ENCODE results near the gene MSI2. TPM values are rescaled to one million over a fixed set of nuclear protein-coding genes. Genes with fewer than 3 reads are reported as not detected.

MSI2 gene
- total RNA-seq, 1 experiment from 2014 or later = 29.5 TPM

DNA sequence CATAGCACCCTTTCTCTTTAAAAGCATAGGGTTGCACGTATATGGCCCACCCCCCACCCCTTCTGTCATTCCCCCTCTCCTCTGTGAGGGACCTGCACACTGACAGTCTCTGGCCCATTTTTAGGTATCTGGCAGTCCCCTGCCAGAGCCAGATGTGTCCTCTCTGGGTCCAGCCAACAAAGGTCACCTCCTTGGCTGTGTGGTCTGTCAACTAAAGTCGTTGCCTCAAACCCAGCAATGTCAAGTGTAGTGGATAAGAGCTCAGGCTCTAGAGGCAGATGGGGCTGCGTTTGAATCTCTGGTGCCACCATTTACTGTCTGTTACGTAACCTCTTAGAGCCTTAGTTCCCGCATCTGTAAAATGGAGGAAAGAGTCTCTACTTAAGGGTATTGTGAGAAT is 211.5 kb downstream of the MSI2 start:
- no peak for DNase-seq (ENCODE audit: extremely low read depth, low read depth)

DNA sequence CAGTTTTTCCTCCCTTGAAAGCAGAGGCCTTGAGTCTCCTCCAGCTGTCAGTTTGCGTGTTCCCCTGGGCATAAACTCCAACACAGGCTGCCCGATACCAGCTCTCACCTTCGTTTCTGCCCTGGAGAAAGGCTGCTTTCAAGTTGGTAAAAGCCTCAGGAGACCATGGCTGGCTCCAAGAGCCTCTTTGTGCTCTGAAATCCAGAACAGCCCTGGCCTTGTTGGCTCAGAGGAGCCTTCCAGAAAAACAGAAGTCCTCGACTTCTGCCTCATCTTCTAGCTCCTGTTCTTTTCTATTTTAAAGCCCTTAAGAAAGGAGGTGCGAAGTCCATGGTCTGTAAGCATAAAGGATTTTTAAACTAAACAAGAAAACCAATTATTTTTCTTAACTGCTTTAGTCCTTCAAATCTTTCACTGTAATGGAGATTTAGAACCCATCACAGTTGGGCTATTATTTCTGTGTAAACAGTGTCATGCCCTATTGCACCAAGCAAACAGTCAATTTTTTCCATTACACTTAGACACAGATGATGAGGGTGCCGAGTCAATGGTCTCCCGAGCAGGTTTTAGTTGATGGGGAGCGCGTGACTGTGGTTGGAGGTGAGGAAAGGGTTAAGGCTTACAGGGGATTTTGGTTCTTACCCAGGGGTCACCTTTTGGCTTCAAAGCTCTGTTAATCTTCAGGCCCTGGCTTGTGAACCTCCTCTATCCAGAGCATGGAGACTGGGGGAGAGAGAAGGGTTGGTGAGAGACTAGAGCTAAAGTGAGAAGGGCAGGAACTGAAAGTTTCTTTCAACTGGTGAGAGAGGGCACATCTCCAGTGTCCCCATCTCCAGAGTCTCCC is 212.8 kb downstream of the MSI2 start:
- DNase-seq (ENCODE audit: extremely low read depth, low read depth) = no peak

DNA sequence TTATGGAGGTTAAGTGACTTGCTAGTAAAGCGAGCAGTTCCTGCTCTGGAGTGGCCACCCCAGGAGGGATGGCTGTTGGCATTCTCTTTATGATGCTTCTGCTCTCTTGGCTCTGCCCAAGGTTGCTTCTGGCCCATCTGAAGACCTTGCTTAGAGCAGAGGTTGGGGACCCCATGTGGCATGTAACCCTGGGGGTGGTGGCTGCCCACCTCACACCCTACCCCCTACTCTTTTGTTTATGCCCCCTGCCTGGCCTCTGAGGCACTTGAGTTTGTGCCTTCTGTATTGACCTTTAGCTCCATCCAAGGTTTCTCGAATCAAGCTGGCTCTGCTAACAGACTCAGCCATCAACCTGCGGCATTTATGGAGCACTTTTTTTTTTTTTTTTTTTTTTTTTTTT is 214.6 kb downstream of the MSI2 start:
- DNase-seq (ENCODE audit: extremely low read depth, low read depth) = no peak

DNA sequence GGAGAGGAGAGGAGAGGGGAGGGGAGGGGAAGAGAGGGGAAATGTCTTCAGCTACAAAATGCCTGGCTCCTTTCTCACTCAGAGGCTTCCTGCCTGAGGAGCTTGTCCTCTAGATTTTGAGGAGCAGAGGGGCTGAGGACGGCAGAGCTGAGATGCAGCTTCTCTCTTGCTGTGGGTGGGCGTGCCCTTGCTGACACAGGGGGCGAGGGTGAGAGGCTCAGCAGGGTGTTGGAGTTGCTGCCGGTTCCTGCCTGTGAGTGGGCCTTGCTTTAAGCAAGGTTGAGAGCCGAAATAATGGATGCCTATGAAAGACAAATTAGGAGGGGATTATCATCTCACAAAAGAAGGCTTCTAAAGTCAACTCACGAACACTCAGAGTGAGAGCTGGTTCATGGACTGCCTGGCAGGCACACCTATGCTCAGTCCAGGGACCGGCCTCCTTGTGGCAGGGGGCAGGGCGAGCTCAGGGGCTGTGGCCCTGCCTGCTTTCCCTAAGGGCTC is 215.6 kb downstream of the MSI2 start:
- DNase-seq (ENCODE audit: extremely low read depth, low read depth) = no peak

DNA sequence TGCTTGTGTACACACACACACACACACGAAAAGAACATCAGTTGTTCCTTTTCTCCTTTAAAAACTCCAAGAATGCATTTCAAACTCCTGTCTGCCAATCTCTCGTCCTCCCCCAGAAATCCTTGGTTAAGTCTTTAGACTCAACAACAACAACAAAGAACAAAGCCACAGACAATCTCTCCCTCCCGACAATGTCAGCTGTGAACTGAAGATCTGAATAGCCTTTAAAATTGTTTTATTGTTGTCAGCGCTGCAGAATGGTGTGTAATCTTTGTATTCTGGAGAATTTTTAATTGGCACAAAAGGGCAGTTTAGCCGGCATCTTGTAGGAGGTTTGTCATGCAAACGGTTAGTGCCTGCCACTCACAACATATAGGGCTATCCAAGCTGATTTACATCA is 219.5 kb downstream of the MSI2 start:
- DNase-seq (ENCODE audit: extremely low read depth, low read depth) = no peak

DNA sequence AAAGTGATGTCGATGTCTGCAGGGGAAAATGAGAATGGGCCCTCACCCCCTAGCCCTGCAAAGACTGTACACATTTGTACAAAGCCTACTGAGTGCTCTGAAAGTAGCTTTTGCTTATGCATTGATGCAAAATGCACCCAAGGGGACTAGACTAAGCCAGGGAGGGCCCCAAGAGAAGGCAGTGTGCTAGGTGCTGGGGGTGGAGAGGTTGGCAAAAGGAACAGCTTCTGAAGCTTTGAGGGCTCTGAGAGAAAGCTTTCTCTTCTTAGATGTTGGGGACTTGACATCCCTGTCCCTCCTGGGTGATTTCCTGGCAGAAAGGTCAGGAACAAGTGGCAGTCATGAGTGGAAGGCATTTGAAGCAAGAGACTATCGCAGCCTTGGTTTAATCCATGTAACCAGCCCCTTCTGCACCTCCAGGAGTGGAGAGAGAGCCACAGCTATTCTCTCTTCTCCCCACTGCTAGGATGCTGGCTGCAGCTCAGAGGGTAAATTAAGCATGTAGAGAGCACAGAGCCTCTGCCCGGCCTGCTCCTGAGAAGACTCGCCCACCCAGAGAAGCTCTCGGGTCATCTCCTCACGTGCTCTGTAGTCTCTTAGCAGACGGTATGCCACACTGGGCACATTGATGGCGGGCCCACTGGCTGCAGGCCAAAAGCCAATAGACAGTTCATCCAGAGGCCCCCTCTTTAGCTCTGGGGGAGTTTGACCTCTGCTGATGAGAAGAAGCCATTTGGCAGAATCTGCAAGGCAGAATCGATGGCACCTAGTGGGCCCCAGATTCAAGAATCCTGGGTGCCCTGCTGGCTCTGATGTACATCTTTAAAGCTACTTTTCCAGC is 221.4 kb downstream of the MSI2 start:
- no peak for DNase-seq (ENCODE audit: extremely low read depth, low read depth)

DNA sequence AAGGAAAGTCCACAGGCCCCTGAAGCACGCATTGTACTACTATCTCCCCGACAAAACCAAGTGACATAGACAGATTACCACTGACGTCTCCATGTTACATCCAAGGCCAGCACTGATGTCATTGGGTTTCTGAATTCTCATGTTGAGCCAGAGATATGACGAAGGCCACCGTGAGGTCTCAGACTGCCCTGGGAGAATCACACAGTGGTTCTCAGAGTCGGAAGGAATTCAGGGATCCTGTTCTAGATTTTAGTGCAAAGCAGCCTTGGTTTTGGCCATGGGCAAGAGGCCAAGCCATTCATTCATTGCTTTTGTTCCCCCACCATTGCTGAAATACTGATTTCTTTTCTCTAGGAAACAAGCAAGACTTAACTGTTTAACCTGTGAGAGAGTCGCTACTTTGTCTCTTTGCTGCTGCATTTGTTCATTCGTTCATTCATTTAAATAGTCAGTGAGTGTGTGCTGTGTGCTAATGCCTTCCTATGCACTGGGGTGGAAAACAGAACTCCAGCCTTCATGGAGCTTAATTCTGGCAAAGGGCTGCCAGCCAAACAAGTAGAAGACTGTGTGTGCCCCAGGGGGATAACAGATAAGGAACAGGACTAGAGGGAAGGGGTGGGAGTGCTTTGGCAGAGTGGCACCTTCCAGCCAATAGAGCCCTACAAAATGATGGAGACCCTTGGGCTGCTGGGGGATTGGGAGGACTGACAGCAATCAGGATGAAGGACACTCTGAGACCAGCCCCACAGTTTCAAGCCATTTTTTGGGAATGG is 222.3 kb downstream of the MSI2 start:
- DNase-seq (ENCODE audit: extremely low read depth, low read depth) = no peak

DNA sequence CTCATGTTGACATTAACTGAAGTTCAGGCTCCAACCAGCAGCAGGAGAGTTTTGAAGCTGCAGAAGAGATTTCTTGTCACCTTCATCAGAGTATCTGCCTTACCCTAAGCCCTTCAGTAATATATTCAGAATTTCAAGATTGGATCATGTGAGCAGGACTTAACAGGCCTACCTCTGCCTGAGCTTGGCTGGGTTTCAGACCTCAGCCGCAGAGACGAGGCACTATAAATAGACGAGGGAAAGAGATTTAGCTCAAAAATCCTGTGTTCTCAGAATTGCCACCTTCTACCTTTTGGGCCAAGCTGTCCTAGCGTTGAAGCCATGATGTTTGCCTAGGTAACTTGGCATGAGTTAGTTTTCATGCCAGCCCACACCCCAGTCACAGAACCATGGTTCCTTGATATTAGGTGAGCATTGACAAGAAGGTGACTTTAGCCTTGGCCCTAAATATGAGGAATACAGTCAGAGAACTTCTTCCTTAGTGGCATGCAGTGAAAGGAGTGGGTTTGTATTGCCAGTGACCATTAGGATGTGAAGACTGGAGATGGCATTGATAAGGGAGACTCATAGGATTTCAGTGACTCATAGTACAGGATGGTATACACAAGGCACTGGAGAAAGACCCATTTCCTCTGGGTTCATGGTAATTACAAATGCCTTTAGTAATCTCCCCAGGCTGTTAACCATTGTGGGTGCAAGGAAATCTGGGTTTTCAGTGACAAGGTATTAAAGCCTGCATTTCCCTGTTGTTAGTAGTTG is 224.3 kb downstream of the MSI2 start:
- no peak for DNase-seq (ENCODE audit: extremely low read depth, low read depth)

DNA sequence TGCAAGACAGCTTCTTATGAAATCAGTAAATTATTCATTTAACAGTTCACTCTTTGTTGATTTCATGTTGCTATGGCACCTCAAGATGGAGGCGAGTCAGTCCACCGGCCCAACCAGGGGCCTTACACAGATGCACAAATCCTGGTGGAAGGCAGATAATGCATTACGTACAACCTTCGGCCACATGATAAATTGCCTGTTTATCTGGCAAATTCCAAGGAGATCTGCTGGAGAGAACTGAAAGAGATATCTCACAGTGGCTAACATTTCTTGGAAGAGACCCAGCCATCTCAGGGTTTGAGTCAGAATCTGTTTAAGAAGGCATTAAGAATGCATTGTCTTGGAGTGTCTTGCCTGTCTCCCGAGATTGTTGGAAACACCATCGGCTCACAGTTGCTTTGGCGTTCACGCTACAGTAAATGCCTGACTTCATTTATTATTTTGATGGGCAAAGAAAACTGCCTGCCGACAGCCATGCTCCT is 225.6 kb downstream of the MSI2 start:
- DNase-seq (ENCODE audit: extremely low read depth, low read depth) = no peak

DNA sequence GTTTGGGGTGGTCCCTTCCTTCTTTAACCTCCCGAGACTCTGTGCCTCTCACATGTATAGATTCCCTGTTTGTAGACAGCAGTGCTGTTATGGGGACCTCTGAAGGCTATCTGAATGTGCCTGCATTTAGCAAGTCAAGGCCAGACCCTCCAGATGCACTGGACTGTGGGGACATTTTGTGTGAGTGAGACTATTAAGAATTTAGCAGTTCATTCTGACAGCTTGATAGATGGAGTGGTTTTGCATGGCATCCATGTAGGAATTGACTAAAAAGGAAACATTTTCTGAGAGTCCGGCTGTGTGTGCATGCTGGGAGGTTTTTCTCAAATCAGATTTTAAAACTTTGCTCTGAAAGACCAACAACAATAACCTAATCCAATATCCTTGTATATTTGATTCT is 226.3 kb downstream of the MSI2 start:
- DNase-seq (ENCODE audit: extremely low read depth, low read depth) = no peak

DNA sequence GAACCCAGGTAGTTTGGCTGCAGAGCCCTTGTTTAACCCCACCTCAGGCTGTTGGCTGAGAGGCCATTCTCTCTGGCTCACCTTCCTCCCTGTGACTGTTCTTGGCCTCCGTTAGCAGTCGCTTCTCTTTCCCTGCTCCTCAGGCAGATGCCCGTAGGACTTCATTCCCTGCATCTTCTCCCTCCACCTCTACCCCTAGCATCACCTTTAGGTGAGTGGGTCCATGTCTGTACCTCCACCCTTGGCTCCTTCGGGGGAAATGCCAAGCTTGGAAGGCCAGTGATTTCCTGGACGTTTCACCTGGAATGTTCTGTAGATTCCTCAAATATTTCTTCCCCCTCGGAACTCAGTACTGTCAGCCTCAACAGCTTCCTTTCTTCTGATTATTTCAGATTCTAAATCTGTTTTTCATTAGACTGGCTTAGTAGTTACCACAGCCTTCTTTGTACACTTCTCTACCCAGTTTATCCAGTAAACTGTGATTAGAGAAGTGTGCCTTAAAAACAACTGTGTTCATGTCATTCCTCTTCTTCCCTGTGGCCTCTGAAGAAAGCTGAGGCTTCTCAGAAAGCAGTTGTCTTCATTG is 227.9 kb downstream of the MSI2 start:
- DNase-seq (ENCODE audit: extremely low read depth, low read depth) = no peak

DNA sequence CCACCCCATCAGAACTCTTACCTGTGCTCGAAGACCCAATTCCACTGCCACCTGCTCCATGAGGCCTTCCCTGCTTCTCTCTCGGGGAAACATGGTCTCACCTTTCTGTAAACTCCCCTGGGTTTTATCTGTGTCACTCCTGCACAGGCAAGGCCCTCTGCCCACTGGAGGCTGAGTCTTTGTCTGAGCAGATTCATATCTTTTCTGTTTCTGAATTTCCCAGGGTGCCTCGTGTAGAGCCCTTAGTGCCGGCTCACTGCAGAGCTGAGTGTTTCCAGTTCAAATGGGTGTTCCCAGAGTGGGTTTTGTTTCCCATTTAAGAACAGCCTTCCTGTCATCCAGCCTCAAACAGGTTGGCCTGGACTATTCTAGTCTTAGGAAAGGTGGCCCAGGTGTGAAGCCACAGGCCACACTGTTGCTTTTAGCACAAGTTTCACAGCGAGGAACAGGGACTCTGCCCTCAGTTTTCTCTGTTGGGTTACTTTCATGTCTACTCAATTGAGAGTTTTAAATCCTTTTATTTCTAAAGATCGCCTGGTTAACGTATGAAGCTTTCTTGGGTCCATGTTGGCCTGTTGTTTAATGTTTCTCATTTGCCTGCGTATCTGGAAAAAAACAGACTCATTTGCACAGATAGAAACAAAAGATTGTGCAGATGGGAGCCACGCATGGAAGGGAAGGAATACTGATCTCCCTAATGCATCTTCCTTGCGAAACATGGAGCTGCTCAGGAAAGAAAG is 228.7 kb downstream of the MSI2 start:
- no peak for DNase-seq (ENCODE audit: extremely low read depth, low read depth)

DNA sequence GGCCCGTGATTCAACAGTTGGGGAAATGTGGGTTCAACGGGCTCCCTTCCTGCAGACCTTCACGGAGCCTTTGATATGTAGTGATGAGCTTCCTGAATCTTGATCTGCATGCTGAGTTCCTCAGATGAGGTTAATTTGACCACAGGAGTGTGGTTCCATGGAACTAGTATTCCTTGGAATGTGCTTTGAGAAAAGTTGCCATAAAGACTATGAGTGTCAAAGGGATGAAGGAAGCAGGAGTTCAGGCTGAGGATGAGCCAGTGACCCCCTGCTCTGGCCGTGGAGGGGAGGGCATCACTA is 229.2 kb downstream of the MSI2 start:
- DNase-seq (ENCODE audit: extremely low read depth, low read depth) = no peak

DNA sequence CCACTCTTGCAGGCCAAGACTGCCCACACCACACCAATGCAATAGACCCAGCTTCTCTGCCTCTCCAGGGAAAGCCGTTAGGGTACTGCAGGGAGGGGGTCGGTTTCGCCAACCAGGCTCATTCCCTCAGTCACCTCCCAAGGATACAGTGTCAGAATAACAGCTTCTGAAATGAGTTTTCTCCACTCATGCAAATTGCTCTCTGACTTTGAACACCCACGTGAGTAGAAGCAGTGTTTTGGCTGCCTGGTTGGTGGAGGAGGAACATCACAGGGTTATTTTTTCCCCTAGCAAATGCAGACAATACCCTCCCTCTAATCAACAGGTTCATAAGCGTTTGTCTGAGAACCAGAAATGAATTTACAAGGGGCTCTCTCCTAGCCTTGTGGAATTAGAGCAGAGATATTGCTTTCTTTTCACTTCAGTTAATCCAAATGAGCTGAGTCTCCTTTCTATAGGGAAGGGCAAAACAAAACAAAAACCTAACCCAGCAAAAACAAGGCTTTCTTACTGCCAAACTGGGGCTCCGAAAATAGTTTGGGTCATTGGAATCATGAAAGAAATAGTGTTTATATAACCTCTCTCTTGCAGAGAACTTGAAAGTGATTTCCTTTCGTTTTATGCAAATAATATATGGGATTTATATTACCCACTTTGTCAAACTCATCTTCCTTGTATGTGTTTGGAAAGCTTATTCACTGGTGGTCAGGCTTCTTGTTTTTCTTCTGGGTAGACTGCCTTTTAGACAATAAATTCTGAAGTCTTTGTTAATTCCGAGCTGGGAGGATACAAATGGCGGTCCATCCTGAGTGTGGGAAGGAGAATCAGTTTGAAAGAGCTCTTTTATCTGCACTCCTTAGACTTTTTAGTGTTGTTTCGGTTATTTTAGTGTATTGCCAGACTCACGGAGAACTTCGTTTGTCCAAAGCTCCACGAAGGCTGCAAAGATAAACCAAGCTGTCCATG is 229.9 kb downstream of the MSI2 start:
- DNase-seq (ENCODE audit: extremely low read depth, low read depth) = no peak

DNA sequence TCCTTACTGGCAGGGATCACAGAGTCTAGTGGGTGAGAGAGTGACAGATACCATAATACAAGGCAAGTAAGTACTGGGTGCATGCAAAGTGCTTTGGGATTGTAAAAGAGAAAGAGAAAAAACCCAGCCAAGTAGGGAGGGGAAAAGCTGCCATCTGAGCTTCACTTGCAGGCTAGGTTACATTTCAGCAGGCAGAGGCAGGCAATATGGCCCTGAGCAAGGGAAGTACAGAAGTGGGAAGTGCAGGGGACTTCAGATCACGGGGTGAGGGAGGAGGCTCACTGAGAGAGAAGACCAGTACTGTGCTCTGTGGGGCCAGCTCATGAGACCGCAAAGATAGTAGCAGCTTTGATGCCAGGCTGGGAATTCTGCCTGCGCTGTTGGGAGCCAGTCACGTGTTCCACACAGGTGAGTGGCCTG is 230.6 kb downstream of the MSI2 start:
- no peak for DNase-seq (ENCODE audit: extremely low read depth, low read depth)

DNA sequence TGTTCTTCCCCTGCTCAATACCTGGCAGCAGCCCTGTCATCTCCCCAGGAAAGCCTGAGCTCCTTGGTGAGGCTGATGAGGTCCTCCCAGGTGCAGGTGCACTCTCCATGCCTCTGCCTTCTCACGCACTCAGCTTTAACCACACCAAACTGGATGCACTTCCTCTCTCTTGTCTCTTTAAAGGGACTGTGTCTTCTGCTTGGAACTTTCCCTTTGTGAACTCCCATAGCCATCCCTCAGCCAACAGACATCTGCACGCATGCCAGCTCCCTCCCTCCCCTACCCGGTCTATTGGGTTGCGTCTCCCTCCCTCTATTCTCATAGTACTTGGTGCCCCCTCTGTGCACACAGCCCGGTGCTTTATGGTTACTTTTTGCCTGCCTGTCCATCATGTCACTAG is 231.2 kb downstream of the MSI2 start:
- no peak for DNase-seq (ENCODE audit: extremely low read depth, low read depth)

DNA sequence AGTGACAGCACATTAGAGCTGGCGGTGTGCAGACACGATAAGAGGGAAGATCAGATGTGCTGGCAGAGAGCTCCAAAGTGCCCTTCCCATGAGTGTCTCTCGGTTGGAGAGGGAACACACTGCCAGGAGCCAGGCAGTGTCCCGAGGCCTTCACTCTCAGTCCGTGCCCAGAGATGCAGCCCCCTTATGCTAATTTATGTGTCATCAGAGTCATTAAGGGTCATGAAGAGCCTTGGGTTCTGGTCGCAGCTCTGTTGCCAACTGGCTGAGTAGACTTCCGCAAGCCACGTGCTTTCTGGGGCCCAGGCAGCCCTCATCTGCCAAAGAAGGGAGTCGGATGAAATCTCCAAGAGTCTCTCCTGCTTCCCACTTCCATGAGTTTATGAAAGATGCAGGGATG is 232.5 kb downstream of the MSI2 start:
- DNase-seq (ENCODE audit: extremely low read depth, low read depth) = no peak

DNA sequence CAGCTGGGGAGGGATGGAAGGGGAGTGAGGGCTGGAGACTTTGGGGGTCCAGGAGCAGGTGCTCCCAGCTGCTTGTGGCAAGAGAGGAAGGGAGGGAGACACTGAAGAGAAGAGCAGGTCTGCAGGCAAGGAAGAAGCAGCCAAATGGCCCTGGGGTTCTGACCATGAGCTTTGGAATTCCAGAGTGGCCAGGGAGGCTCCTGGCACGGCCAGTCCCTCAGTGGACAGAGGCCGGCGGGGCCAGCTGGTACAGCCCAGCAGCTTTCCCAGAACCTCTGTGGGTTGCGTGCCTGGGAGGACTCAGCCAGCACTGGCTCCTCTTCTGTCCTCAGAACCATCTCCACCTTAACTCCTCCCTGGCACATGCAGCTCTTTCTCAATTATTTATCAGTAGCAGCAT is 233.0 kb downstream of the MSI2 start:
- DNase-seq (ENCODE audit: extremely low read depth, low read depth) = no peak
